Mesendoderm (in vitro differentiated cells): ENCODE measurements around the gene MGAT5.
A peak's percentile ranks its signal among the peaks of the same experiment; 100 is the strongest.

ENCODE experiments used
- DNase-seq: peaks from one replicate; pipeline ENCODE4 v3.0.0; 2013
- H2AK5ac ChIP-seq: 2 replicates; pipeline ENCODE4 v1.6.1; 2013; ENCODE audit warnings: low read length, inconsistent platforms
- H2BK120ac ChIP-seq: 2 replicates; pipeline ENCODE4 v1.6.1; 2013; ENCODE audit warnings: low read depth, mild to moderate bottlenecking, low read length, moderate library complexity, mixed read lengths
- H2BK15ac ChIP-seq: replicated peaks from 2 replicates; pipeline ENCODE4 v1.6.1; 2013; ENCODE audit warnings: low read depth, mild to moderate bottlenecking, moderate library complexity
- H2BK5ac ChIP-seq: 2 replicates; pipeline ENCODE4 v1.6.1; 2013; ENCODE audit warnings: low read length, inconsistent platforms
- H3K18ac ChIP-seq: 2 replicates; pipeline ENCODE4 v1.6.1; 2013; ENCODE audit warnings: mild to moderate bottlenecking, low read length, mixed read lengths
- H3K23ac ChIP-seq: one replicate; pipeline ENCODE4 v1.6.1; 2013; ENCODE audit warnings: low read length
- H3K27ac ChIP-seq: 2 replicates; pipeline ENCODE4 v1.5.1; 2013; ENCODE audit warnings: low read depth, mild to moderate bottlenecking, inconsistent platforms, low read length, moderate library complexity
- H3K27me3 ChIP-seq: 2 replicates; pipeline ENCODE4 v1.6.1; 2013; ENCODE audit warnings: low read length, control low read depth, mild to moderate bottlenecking, inconsistent platforms; ENCODE audit not compliant: insufficient read depth, poor library complexity
- H3K36me3 ChIP-seq: 2 replicates; pipeline ENCODE4 v1.6.1; 2013; ENCODE audit warnings: low read length, inconsistent platforms; ENCODE audit not compliant: control insufficient read depth, insufficient read depth
- H3K4ac ChIP-seq: one replicate; pipeline ENCODE4 v1.6.1; 2013; ENCODE audit warnings: low read depth, mild to moderate bottlenecking, low read length, moderate library complexity
- H3K4me1 ChIP-seq: 2 replicates; pipeline ENCODE4 v1.6.1; 2013; ENCODE audit warnings: low read depth, low read length, inconsistent platforms; ENCODE audit not compliant: control insufficient read depth
- H3K4me2 ChIP-seq: 2 replicates; pipeline ENCODE4 v1.6.1; 2013; ENCODE audit warnings: low read length
- H3K4me3 ChIP-seq: 2 replicates; pipeline ENCODE4 v1.5.1; 2013; ENCODE audit warnings: mild to moderate bottlenecking, low read length
- H3K56ac ChIP-seq: one replicate; pipeline ENCODE4 v1.6.1; 2013; ENCODE audit warnings: low read length
- H3K79me1 ChIP-seq: 2 replicates; pipeline ENCODE4 v1.6.1; 2013; ENCODE audit warnings: low read length, inconsistent platforms
- H3K79me2 ChIP-seq: 2 replicates; pipeline ENCODE4 v1.6.1; 2013; ENCODE audit warnings: mild to moderate bottlenecking, low read length; ENCODE audit not compliant: control insufficient read depth, insufficient read depth
- H3K9ac ChIP-seq: 2 replicates; pipeline ENCODE4 v1.6.1; 2013; ENCODE audit warnings: low read length, inconsistent platforms
- H4K5ac ChIP-seq: one replicate; pipeline ENCODE4 v1.6.1; 2013; ENCODE audit warnings: low read length
- H4K8ac ChIP-seq: one replicate; pipeline ENCODE4 v1.6.1; 2013; ENCODE audit warnings: low read depth, mild to moderate bottlenecking, control low read depth, low read length, moderate library complexity
- whole genome bisulfite sequencing: extraction: QIAGEN DNeasy Blood & Tissue Kit; methylation state at CpG from one replicate; pipeline ENCODE4 v1.1.7; 2013; ENCODE audit warnings: low lambda C conversion rate, missing lambda C conversion rate; ENCODE audit not compliant: insufficient coverage; ENCODE audit errors: extremely low coverage; 5-methylcytosine and 5-hydroxymethylcytosine counted together

The MGAT5 gene

DNA sequence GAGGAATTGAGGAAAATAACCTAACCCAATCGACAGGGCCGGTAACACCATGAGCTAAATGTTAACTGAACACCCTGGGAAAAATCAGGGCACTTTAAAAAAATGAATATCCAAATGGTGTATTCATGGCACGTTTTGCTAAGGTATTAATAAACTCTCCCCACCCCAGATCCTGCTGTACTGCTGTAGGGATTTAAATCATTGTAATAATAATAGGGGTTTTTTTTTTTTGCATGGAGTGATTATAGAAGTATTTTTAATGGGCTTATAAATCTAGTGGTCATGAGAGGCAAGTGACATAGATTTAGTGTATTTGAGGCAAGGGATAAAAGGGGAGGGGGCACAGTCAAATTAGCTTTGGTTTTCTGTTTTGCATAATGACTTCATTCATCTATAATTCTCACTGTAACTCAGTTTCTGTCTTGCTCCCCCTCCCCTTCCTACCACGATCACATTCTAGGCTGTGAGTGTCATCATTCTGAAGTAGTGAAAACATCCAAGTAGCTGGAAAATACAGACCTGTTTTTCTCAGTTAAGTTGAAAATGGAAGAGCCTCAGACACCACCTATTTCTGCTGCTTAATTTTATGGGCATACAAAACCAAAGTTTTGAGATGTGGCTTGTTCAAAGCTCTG is 18.2 kb upstream of the MGAT5 start:
- no peak overlapping the region for H4K5ac ChIP-seq
- no peak overlapping the region for H4K8ac ChIP-seq
- no peak overlapping the region for H3K18ac ChIP-seq
- no peak overlapping the region for H3K4me2 ChIP-seq
- H3K4ac ChIP-seq: no peak overlapping the region
- H3K9ac ChIP-seq: no peak overlapping the region
- H2BK15ac ChIP-seq: no peak overlapping the region
- no peak overlapping the region for H2AK5ac ChIP-seq
- WGBS: no CpG with 5 or more reads among the region's 4 CpGs
- no peak overlapping the region for H3K23ac ChIP-seq
- no peaks in the 10 kb centered on the region for H3K36me3 ChIP-seq
- DNase-seq: peak; percentile 54
- no peak overlapping the region for H3K4me3 ChIP-seq
- no peaks in the 10 kb centered on the region for H3K79me2 ChIP-seq
- no peak overlapping the region for H2BK5ac ChIP-seq
- peaks cover 4% of the 10 kb centered on the region for H3K79me1 ChIP-seq
- no peaks in the 10 kb centered on the region for H3K4me1 ChIP-seq
- no peak overlapping the region for H3K56ac ChIP-seq
- no peak overlapping the region for H2BK120ac ChIP-seq
- no peak overlapping the region for H3K27ac ChIP-seq
- no peaks in the 10 kb centered on the region for H3K27me3 ChIP-seq

DNA sequence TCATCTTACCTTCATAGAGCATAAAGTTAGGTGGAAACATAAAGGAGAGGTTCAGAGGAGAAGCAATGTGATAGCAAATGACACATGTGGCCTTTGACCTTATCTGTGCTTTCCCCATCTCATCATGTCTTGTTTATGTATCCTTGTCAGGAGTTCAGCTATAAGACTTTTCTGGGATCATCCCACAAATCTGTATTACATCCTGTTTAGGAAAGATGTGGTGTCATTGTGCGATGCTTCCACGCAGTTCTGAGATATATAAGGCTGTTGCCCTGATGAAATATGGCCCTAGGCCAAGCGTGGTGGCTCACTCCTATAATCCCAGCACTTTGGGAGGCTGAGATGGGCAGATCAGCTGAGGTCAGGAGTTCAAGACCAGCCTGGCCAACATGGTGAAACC is 15.5 kb upstream of the MGAT5 start:
- H4K8ac ChIP-seq: no peak overlapping the region
- no peak overlapping the region for H3K4me3 ChIP-seq
- H3K9ac ChIP-seq: no peak overlapping the region
- H3K27me3 ChIP-seq: no peaks in the 10 kb centered on the region
- H3K79me2 ChIP-seq: peaks cover 2% of the 10 kb centered on the region
- no peaks in the 10 kb centered on the region for H3K36me3 ChIP-seq
- H3K4ac ChIP-seq: no peak overlapping the region
- DNase-seq: no peak
- H2BK15ac ChIP-seq: no peak overlapping the region
- no peak overlapping the region for H2AK5ac ChIP-seq
- H3K18ac ChIP-seq: no peak overlapping the region
- no peak overlapping the region for H3K56ac ChIP-seq
- no peak overlapping the region for H2BK120ac ChIP-seq
- no peak overlapping the region for H4K5ac ChIP-seq
- H3K4me1 ChIP-seq: no peaks in the 10 kb centered on the region
- H3K79me1 ChIP-seq: peaks cover 4% of the 10 kb centered on the region
- H3K4me2 ChIP-seq: no peak overlapping the region
- no CpG with 5 or more reads among the region's 3 CpGs for WGBS
- H3K23ac ChIP-seq: no peak overlapping the region
- H2BK5ac ChIP-seq: no peak overlapping the region
- H3K27ac ChIP-seq: no peak overlapping the region

DNA sequence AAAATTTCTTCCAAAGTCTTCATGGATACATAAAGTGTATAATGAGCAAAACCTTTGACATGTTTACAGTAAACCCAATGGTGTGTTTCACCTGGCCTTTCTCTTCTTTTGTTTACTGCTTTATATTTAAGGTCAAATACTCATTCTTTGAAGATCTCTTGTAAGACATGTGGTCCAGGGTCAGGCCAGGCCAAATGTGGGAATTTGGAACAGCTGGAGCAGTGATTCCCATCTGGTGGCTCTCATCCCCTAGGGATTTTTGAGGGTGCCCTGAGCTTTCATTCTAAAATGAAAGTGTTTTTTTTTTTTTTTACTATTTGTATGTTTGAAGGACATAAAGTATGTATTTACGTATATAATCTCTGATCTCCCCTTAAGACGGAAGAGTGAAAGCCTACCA is 13.8 kb upstream of the MGAT5 start:
- H4K5ac ChIP-seq: no peak overlapping the region
- H3K4me2 ChIP-seq: no peak overlapping the region
- H3K27ac ChIP-seq: no peak overlapping the region
- H3K18ac ChIP-seq: no peak overlapping the region
- H3K36me3 ChIP-seq: no peaks in the 10 kb centered on the region
- H4K8ac ChIP-seq: no peak overlapping the region
- no peaks in the 10 kb centered on the region for H3K4me1 ChIP-seq
- H3K27me3 ChIP-seq: no peaks in the 10 kb centered on the region
- no peak overlapping the region for H3K9ac ChIP-seq
- no peak overlapping the region for H2BK5ac ChIP-seq
- peaks cover 4% of the 10 kb centered on the region for H3K79me1 ChIP-seq
- H3K56ac ChIP-seq: no peak overlapping the region
- H3K4ac ChIP-seq: no peak overlapping the region
- DNase-seq: no peak
- no peak overlapping the region for H2AK5ac ChIP-seq
- H3K23ac ChIP-seq: no peak overlapping the region
- no peak overlapping the region for H2BK120ac ChIP-seq
- H3K79me2 ChIP-seq: peaks cover 2% of the 10 kb centered on the region
- no CpG with 5 or more reads among the region's 2 CpGs for WGBS
- H2BK15ac ChIP-seq: no peak overlapping the region
- H3K4me3 ChIP-seq: no peak overlapping the region

DNA sequence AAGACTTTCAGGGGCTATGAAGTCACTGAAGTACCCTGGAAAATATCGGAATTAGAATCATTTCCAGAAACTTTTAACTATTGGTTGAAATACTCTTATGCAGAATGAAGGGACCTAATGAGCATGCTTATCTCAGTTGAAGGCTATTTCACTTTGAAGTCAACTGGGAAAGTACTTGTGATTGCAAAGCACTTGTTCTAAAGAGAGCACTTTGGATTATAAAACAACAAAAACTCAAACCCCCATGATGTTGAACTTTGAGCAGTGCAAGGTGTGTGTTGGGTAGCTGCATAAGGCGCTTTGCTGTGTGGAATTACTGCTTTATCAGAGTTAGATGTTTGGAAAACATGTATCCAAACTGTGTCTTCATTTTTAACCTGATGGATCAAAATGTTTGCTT is 12.0 kb upstream of the MGAT5 start:
- H3K4me1 ChIP-seq: peaks cover 5% of the 10 kb centered on the region
- H2BK15ac ChIP-seq: no peak overlapping the region
- no peak overlapping the region for H3K18ac ChIP-seq
- WGBS: no CpG with 5 or more reads among the region's 2 CpGs
- H2BK120ac ChIP-seq: no peak overlapping the region
- H4K8ac ChIP-seq: no peak overlapping the region
- H3K79me2 ChIP-seq: peaks cover 6% of the 10 kb centered on the region
- no peak for DNase-seq
- no peak overlapping the region for H2BK5ac ChIP-seq
- H4K5ac ChIP-seq: no peak overlapping the region
- no peak overlapping the region for H3K23ac ChIP-seq
- peaks cover 13% of the 10 kb centered on the region for H3K79me1 ChIP-seq
- H3K4me3 ChIP-seq: no peak overlapping the region
- H3K27ac ChIP-seq: no peak overlapping the region
- H3K9ac ChIP-seq: no peak overlapping the region
- no peak overlapping the region for H2AK5ac ChIP-seq
- H3K36me3 ChIP-seq: no peaks in the 10 kb centered on the region
- H3K4me2 ChIP-seq: no peak overlapping the region
- H3K56ac ChIP-seq: no peak overlapping the region
- H3K27me3 ChIP-seq: no peaks in the 10 kb centered on the region
- no peak overlapping the region for H3K4ac ChIP-seq

DNA sequence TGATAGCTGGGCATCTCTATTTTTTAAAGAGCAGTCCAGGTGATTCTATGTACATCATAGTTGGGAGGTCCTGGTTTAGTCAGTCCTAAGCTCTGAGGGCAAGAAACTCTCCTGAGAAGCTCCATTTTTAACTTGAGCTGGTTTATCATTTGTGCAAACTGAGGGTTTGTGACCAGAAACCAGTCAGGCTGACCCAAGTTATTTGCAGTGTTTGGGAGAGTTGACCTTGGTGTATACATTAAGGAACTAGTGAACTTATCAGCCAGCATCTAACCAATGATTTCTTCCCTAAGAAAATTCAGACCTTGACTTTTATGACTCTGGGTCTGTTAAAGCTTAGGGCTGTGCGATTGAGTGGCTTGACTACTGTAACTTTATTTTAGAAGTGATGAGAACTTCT is 10.6 kb upstream of the MGAT5 start:
- Histone ChIP-seq H2BK15ac (no peak overlapping the region), H4K8ac (no peak overlapping the region), H3K4me1 (peaks cover 7% of the 10 kb centered on the region), H3K79me1 (peaks cover 17% of the 10 kb centered on the region), H3K9ac (no peak overlapping the region), H3K56ac (no peak overlapping the region), H3K27ac (no peak overlapping the region), H2AK5ac (no peak overlapping the region), H2BK5ac (no peak overlapping the region), H3K27me3 (no peaks in the 10 kb centered on the region), H3K23ac (no peak overlapping the region), H3K4me3 (no peak overlapping the region), H3K79me2 (peaks cover 6% of the 10 kb centered on the region), H3K4ac (no peak overlapping the region), H4K5ac (no peak overlapping the region), H3K18ac (no peak overlapping the region), H2BK120ac (no peak overlapping the region), H3K4me2 (no peak overlapping the region), H3K36me3 (no peaks in the 10 kb centered on the region)
- no CpG with 5 or more reads among the region's 1 CpG for WGBS
- DNase-seq: no peak

DNA sequence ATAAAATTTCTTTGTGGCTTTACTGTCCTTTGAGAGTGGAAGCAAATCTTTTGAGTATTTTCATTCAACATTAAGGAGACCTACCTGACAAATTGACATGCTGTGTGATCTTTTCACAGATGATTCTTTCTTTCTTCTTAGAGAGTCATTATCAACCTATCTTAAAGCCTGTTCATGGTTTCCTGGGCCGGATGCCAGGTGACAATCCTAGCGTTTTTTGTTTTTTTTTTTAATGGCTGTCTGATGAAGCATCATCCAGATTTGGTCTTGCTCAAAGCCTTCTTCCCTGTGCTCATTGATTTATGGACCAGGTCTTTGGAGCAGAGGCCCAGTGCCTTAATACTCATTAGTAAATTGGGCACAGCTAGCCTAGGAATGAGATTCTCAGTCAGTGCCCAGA is 9.8 kb upstream of the MGAT5 start:
- Histone ChIP-seq H3K79me1 (peaks cover 19% of the 10 kb centered on the region), H4K8ac (no peak overlapping the region), H2AK5ac (no peak overlapping the region), H3K27ac (no peak overlapping the region), H4K5ac (no peak overlapping the region), H3K23ac (no peak overlapping the region), H3K79me2 (peaks cover 7% of the 10 kb centered on the region), H2BK5ac (no peak overlapping the region), H3K18ac (no peak overlapping the region), H3K4me1 (peaks cover 8% of the 10 kb centered on the region), H3K27me3 (no peaks in the 10 kb centered on the region), H2BK120ac (no peak overlapping the region), H3K9ac (no peak overlapping the region), H3K4me2 (no peak overlapping the region), H2BK15ac (no peak overlapping the region), H3K36me3 (no peaks in the 10 kb centered on the region), H3K56ac (no peak overlapping the region), H3K4ac (no peak overlapping the region), H3K4me3 (no peak overlapping the region)
- no peak for DNase-seq
- WGBS: no CpG with 5 or more reads among the region's 2 CpGs
